ENCODE measurements around the gene UBXN7.

- TF ChIP-seq POLR2AphosphoS5 (IDR thresholded peaks at IDR 0.05) (no peak), EZH2 (IDR thresholded peaks at IDR 0.05; ENCODE audit: borderline replicate concordance, insufficient read depth, low read length, poor library complexity, severe bottlenecking) (no peak), CTCF (IDR thresholded peaks at IDR 0.05; ENCODE audit: poor library complexity, severe bottlenecking) (no peak), REST (IDR thresholded peaks at IDR 0.05; ENCODE audit: borderline replicate concordance) (no peak), RAD21 (conservative IDR thresholded peaks at IDR 0.05) (no peak), EP300 (conservative IDR thresholded peaks at IDR 0.05; ENCODE audit: poor library complexity, severe bottlenecking) (no peak), TAF1 (IDR thresholded peaks at IDR 0.05; ENCODE audit: low read depth) (no peak), SMC3 (conservative IDR thresholded peaks at IDR 0.05; ENCODE audit: poor library complexity) (no peak)
Observed at GRCh38 chr3:196406811-196407470, 25.3 kb downstream of the UBXN7 start.
